Activated naive CD8-positive, alpha-beta T cell treated with anti-CD3 and anti-CD28 coated beads for 36 hours (primary cell): ENCODE measurements around the gene IDUA. TPM values are rescaled to one million over a fixed set of nuclear protein-coding genes. Genes with fewer than 3 reads are reported as not detected.

ENCODE experiments used
- DNase-seq: peaks from one replicate; pipeline ENCODE4 v3.0.0; 2021
- H3K27ac Mint-ChIP-seq: one replicate; pipeline ENCODE4 v1.8.0; 2022; ENCODE audit warnings: mild to moderate bottlenecking, moderate library complexity, mixed read lengths
- H3K27me3 Mint-ChIP-seq: one replicate; pipeline ENCODE4 v1.8.0; 2022; ENCODE audit warnings: mild to moderate bottlenecking, mixed read lengths
- H3K36me3 Mint-ChIP-seq: one replicate; pipeline ENCODE4 v1.8.0; 2021; ENCODE audit warnings: mild to moderate bottlenecking, mixed read lengths
- H3K4me1 Mint-ChIP-seq: one replicate; pipeline ENCODE4 v1.8.0; 2021; ENCODE audit warnings: mixed read lengths
- H3K4me3 Mint-ChIP-seq: one replicate; pipeline ENCODE4 v1.8.0; 2022; ENCODE audit warnings: mild to moderate bottlenecking, moderate library complexity, mixed read lengths
- H3K9me3 Mint-ChIP-seq: one replicate; pipeline ENCODE4 v1.8.0; 2022; ENCODE audit warnings: mixed read lengths
- total RNA-seq, 2 experiments: library from RNA; stranded (reverse); gene quantifications; one replicate each; pipeline ENCODE4 v1.2.3, GENCODE V29; 2021

Gene IDUA
- total RNA-seq, 2 experiments from 2014 or later, result 6.6 to 7.1 TPM

DNA sequence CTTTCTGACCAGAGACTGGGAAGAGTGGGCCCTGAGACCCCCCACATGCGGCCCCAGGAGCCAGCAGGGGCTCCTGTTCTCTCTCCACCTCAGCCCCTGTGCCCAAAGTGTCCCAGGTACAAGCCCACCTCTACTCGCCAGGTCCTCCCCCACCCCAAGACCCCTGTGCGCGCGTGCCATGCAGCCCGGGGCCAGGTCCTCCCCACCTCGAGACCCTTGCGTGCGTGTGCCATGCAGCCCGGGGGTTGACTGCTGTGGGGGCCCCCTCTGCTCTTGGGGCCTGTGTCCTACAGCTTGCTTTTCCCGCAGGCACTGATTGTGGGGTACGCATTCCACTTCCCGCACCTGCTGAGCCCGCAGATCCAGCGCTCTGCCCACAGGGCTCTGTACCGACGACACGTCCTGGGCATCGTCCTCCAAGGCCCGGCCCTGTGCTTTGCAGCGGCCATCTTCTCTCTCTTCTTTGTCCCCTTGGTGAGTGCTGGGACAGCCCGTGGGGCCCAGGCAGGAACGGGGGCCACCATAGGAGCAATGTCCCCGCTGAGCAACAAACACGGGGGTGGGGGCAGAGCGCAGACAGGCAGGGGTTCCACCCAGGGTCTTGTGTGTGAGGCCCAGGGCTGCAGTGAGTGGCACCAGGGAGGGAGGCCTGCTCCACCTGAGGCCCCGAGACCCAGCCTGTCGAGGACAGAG lies 33.8 kb upstream of the IDUA start:
- Mint-ChIP-seq H3K36me3 (no peaks in the 10 kb centered on the region), H3K4me1 (no peaks in the 10 kb centered on the region), H3K27me3 (no peaks in the 10 kb centered on the region), H3K27ac (no peak overlapping the region), H3K9me3 (no peaks in the 10 kb centered on the region), H3K4me3 (no peak overlapping the region)
- no peak for DNase-seq

DNA sequence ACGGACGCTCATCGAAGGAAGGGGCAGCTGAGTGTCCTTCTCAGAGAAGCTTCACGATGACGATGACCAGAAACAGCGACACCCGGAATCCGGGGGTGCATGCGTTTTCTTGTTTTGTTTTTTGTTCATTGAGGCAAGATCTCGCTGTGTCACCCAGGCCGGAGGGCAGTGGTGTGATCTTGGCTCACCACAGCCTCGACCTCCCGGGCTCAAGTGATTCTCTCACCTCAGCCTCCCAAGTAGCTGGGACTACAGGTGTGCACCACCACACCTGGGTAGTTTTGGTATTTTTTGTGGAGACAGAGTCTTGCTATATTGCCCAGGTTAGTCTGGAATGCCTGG lies 33.3 kb upstream of the IDUA start:
- no peak overlapping the region for H3K27ac Mint-ChIP-seq
- H3K4me1 Mint-ChIP-seq, result no peaks in the 10 kb centered on the region
- peaks cover 1% of the 10 kb centered on the region for H3K36me3 Mint-ChIP-seq
- H3K9me3 Mint-ChIP-seq, result no peaks in the 10 kb centered on the region
- DNase-seq, result no peak
- H3K4me3 Mint-ChIP-seq, result no peak overlapping the region
- no peaks in the 10 kb centered on the region for H3K27me3 Mint-ChIP-seq

DNA sequence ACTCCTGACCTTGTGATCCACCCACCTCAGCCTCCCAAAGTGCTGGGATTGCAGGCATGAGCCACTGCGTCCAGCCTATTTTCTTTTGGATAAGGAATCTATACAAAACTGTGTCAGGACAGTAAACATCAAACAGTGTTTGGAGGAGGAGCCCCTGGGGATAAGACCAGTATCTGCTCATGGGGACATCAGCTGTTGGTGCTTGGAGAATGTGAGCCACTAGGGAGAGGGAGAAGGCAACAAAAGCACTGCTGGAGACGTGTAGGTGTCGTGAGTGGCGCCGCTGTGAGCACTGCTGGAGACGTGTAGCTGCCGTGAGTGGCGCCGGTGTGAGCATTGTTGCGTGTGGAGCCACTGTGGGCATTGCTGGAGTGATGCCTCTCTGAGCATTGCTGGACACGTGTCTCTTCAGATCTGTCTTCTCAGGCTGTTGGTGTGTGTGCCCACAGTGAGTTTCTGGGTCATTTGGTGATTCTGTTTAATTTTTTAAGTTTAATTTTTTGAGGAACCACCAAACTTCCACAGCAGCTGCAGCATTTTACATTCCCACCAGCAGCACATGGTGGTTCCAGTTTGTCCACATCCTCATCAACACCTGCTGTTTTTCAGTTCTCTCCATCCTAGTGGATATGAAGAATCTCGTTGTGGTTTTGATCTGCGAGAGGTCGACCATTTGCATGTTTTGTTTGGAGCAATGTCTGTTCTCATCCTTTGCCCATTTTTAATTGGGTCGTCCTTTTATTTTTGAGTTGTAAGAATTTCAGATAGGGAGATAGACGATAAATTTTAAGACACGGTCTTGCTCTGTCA lies 32.4 kb upstream of the IDUA start:
- no peak for DNase-seq
- H3K9me3 Mint-ChIP-seq, result no peaks in the 10 kb centered on the region
- H3K4me1 Mint-ChIP-seq, result no peaks in the 10 kb centered on the region
- no peak overlapping the region for H3K27ac Mint-ChIP-seq
- H3K27me3 Mint-ChIP-seq, result no peaks in the 10 kb centered on the region
- no peak overlapping the region for H3K4me3 Mint-ChIP-seq
- H3K36me3 Mint-ChIP-seq, result peaks cover 4% of the 10 kb centered on the region

DNA sequence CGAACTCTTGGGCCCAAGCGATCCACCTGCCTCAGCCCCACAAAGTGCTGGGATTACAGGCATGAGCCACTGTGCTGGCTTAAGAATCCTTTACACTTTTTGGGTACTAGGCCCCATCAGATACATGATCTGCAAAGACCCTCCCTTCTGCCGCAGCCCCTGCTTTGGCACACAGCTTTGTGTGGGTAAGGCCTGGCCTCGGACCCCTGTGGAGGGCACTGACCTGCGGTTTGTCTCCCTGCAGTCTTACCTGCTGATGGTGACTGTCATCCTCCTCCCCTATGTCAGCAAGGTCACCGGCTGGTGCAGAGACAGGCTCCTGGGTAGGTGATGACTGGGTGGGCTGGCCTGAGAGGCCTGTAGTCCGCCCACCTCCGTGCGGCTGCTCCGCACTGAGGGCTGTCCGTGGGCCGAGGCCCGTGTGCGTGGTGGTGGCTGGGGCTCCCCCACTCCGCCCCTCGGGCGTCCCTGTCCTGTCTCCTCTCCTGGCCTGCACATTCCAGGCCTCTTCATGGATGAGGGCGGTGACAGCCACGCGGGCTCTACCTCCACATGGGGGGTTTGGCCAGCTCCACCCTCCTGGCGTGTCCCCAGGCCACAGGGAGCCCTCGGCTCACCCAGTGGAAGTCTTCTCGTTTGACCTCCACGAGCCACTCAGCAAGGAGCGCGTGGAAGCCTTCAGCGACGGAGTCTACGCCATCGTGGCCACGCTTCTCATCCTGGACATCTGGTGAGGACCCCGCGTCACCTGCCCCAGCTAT lies 31.5 kb upstream of the IDUA start:
- H3K36me3 Mint-ChIP-seq, result peaks cover 4% of the 10 kb centered on the region

DNA sequence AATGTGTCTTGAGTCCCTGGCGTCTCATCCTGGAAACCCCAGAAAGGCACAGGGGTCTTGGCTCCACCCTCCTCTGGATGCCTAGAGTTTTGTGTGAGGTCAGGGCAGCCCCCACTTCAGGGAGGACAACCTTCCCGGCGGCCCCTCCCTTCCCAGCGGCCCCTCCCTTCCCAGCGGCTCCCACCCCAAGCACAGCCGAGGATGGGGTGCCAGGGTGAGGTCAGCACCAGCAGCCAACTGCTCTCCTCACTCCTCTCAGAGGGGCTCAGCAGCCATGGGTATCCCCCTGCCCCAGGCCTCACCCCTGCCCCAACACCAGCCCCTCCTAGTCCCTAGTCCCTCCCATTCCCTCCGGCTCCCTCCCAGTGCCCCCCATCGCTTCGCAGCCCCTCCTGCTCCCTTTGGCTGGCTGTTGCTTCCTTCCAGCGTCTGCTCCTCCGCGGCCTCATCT lies 30.9 kb upstream of the IDUA start:
- Mint-ChIP-seq H3K27ac (no peak overlapping the region), H3K9me3 (no peaks in the 10 kb centered on the region), H3K4me1 (no peaks in the 10 kb centered on the region), H3K4me3 (no peak overlapping the region), H3K27me3 (no peaks in the 10 kb centered on the region), H3K36me3 (peaks cover 4% of the 10 kb centered on the region)
- DNase-seq, result no peak

More for the DNA sequence above, 31.5 kb upstream of the IDUA start:
- Mint-ChIP-seq H3K27ac (no peak overlapping the region), H3K27me3 (no peaks in the 10 kb centered on the region), H3K4me1 (no peaks in the 10 kb centered on the region), H3K4me3 (no peak overlapping the region), H3K9me3 (no peaks in the 10 kb centered on the region)
- DNase-seq, result no peak

DNA sequence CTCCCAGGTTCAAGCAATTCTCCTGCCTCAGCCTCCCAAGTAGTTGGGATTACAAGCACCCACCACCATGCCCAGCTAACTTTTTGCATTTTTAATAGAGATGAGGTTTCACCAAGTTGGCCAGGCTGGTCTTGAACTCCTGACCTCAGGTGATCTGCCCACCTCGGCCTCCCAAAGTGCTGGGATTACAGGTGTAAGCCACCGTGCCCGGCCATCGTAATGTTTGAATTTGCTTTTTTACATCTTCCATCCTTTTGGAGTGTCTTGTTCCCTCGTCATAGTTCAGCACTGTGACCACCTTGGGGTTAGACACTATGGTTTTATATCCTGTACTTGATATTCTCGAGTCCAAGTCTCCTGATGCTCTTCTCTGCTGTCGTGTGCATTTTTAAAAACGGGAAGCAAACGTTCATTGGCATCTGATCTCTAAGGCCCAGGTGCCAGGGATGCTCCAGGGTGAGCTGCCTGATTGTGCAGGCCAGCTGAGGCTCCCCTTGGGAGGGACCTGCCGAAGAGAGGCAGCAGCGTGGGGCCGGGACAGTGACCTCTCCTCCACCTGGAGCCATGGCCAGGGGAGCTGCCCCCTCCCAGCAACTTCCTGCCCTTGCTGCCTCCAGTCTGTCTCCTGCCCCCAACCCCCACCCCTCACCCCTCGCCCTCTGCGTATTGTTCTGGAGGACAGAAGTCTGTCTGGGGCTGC lies 30.2 kb upstream of the IDUA start:
- DNase-seq, result no peak
- no peak overlapping the region for H3K27ac Mint-ChIP-seq

DNA sequence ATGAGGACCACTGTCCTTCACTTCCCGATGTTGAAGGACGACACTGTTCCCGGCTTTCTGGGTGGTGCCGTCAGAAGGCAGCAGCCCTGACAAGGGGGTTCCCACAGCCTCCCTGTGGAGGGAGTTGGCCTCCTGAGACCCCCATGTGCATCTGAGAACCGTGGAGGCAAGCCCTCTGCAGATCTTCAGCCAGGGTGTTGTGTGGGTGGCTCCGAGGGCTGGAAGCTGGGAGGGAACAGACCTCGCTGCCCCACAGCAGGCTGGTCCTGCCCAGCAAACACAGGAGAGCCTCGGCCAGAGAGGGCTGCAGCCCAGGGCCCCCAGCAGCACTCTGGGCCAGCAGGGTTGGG lies 29.6 kb upstream of the IDUA start:
- H3K27me3 Mint-ChIP-seq, result no peaks in the 10 kb centered on the region
- no peaks in the 10 kb centered on the region for H3K9me3 Mint-ChIP-seq
- DNase-seq, result no peak
- peaks cover 4% of the 10 kb centered on the region for H3K36me3 Mint-ChIP-seq
- no peak overlapping the region for H3K27ac Mint-ChIP-seq
- H3K4me3 Mint-ChIP-seq, result no peak overlapping the region
- no peaks in the 10 kb centered on the region for H3K4me1 Mint-ChIP-seq

More for the DNA sequence above, 30.2 kb upstream of the IDUA start:
- Mint-ChIP-seq H3K9me3 (no peaks in the 10 kb centered on the region), H3K4me1 (no peaks in the 10 kb centered on the region), H3K36me3 (peaks cover 4% of the 10 kb centered on the region), H3K4me3 (no peak overlapping the region), H3K27me3 (no peaks in the 10 kb centered on the region)

DNA sequence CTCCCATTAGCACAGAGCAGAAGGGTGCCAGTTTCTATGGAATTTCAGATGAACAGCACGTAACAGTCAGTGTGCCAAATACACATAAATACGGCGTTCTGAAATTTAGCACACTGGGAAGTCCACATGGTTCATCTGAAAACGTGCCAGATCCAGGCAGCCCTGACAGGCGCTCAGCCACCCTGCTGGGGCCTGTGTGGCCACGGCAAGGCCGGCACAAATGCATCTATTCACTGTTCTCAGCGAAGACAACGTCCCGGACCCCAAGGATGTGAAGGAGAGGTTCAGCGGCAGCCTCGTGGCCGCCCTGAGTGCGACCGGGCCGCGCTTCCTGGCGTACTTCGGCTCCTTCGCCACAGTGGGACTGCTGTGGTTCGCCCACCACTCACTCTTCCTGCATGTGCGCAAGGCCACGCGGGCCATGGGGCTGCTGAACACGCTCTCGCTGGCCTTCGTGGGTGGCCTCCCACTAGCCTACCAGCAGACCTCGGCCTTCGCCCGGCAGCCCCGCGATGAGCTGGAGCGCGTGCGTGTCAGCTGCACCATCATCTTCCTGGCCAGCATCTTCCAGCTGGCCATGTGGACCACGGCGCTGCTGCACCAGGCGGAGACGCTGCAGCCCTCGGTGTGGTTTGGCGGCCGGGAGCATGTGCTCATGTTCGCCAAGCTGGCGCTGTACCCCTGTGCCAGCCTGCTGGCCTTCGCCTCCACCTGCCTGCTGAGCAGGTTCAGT lies 29.1 kb upstream of the IDUA start:
- H3K27ac Mint-ChIP-seq, result no peak overlapping the region
- H3K27me3 Mint-ChIP-seq, result no peaks in the 10 kb centered on the region
- H3K9me3 Mint-ChIP-seq, result no peaks in the 10 kb centered on the region
- H3K36me3 Mint-ChIP-seq, result peaks cover 4% of the 10 kb centered on the region
- H3K4me1 Mint-ChIP-seq, result no peaks in the 10 kb centered on the region
- DNase-seq, result no peak
- no peak overlapping the region for H3K4me3 Mint-ChIP-seq

DNA sequence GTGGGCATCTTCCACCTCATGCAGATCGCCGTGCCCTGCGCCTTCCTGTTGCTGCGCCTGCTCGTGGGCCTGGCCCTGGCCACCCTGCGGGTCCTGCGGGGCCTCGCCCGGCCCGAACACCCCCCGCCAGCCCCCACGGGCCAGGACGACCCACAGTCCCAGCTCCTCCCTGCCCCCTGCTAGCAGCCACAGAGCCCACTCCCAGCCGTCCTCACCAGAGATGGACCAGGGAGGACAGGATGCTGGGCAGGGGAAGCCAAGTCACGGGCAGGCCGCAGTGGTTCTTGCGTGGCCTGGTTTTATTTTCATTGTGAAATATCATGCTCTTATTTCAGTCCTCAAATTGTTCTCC lies 28.6 kb upstream of the IDUA start:
- Mint-ChIP-seq H3K9me3 (no peaks in the 10 kb centered on the region), H3K4me1 (no peaks in the 10 kb centered on the region), H3K36me3 (peaks cover 4% of the 10 kb centered on the region), H3K27ac (no peak overlapping the region), H3K4me3 (no peak overlapping the region), H3K27me3 (no peaks in the 10 kb centered on the region)
- no peak for DNase-seq

DNA sequence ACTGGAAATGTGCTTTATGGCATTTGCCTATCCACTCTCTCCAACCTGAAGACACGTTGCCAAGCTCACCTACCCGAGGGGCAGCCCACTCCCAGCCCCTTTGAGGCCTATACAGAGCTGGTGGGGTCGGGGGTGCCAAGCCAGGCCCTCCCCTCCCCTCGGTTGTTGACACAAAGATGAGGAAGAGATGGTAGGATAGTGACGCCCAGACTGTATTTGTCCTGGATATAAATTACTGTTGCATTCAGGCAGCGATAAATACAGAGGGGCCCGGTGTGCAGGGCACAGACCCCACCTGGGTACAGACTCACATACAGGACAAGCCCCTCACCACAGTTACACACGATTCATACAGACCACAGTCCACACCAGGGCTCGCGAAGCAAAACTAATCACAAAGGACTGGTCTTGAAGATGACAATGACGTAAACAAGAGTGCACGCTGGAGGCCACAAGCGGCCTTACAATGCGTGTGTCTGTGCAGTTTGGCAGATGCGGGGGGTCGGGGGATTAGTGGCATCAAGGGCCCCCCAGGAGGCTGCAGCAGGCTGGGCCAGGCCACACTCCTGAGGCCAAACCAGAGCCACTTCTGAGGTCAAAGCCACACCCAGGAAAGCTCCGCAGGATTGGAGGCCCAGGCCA lies 28.0 kb upstream of the IDUA start:
- no peak for DNase-seq
- H3K4me3 Mint-ChIP-seq, result no peak overlapping the region
- H3K27ac Mint-ChIP-seq, result no peak overlapping the region
- H3K36me3 Mint-ChIP-seq, result peaks cover 4% of the 10 kb centered on the region
- no peaks in the 10 kb centered on the region for H3K27me3 Mint-ChIP-seq
- H3K9me3 Mint-ChIP-seq, result no peaks in the 10 kb centered on the region
- H3K4me1 Mint-ChIP-seq, result no peaks in the 10 kb centered on the region

DNA sequence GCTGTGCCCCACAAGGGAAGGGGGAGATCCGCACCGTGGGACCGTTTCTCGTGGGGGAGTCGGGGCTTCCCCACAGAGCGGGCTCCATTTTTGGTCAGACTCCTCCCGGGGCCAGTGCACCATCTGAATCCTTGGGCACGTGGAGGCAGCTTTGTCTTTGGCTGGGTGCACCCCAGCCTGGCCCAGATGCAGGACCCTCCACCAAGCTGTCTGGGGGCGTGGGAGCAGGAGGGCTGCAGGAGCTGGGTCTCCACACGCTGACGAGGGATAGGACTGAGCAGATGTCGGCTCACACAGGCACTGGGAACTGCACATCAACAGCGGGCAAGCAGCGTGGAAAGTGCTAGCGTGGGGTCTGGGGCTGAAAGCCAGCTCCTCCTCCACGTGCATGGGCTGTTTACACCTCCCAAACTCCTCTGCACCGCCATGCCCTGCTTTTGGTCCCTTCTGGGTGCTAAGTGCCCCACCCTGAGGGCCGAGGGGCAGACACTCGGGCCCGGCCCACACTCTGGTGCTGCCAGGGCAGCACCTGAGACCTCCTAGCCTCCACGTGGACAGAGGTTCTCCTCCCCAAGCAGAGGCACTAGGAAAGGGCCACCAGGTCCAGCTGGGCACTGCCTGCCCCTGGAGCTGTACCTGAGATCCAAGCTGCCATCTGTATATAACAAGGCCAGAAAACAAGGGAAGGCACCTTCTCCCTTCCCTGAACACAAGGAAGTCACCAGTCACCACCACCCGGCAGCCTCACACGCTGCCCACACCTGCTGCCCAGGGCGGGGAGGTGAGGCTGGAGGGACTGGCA lies 27.3 kb upstream of the IDUA start:
- Mint-ChIP-seq H3K4me3 (no peak overlapping the region), H3K27ac (no peak overlapping the region), H3K36me3 (peaks cover 4% of the 10 kb centered on the region), H3K4me1 (no peaks in the 10 kb centered on the region), H3K9me3 (no peaks in the 10 kb centered on the region), H3K27me3 (no peaks in the 10 kb centered on the region)
- DNase-seq, result no peak

DNA sequence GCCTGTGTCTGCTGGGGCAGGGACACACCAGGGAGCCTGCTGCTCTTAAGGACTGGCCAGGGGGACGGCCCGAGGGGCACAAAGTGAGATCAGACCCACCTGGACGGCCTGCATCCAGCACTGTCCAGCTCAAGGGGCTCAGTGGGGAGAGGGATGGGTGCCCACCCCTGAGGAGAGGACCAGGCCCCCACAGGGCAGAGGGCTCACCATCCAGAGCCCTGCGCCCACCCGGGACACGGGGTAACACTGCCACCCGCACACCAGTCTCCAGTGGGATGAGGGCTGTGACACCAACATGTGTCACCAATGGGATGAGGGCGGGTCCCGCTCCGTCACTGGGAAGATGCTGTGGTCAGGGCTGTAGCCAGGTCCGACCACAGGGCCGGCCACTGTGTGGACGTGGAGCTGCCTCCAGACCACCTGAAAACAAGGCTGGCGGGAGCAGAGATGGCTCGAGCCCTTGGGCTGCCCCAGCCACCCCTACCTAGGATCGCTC lies 26.7 kb upstream of the IDUA start:
- H3K27me3 Mint-ChIP-seq, result no peaks in the 10 kb centered on the region
- no peak overlapping the region for H3K27ac Mint-ChIP-seq
- no peaks in the 10 kb centered on the region for H3K4me1 Mint-ChIP-seq
- DNase-seq, result no peak
- no peak overlapping the region for H3K4me3 Mint-ChIP-seq
- H3K36me3 Mint-ChIP-seq, result peaks cover 4% of the 10 kb centered on the region
- H3K9me3 Mint-ChIP-seq, result no peaks in the 10 kb centered on the region

DNA sequence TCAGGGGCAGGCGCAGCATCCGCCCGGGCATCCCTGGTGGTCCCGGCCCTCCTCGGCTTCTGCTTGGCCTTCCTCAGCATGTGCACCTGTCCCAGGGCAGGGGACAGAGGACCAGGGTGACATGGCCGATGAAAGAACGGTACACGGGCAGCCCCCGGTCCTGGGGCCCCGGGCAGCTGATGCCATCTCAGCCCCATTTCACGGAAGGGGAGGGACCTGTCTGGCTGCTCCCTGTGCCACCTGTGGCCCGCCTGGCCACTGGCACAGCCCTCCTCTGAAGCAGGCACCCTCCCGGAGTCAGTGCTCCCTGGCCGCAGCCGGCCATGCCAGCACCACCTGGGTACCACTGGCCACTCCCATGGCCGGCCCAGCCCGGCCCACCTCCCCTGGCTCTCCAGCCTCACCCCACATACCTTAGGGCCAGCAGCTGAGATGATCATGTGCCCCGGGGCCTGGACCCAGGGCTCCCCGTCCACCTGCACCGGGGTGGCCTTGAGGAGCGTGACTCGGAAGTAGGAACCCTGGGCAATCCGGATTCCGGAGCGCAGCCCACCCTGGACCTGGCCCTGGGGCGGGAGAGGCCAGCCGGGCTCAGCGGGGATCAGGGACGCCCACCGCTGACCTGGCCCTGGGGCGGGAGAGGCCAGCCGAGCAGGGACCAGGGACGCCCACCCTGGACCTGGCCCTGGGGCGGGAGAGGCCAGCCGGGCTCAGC lies 26.1 kb upstream of the IDUA start:
- Mint-ChIP-seq H3K27me3 (no peaks in the 10 kb centered on the region), H3K27ac (no peak overlapping the region), H3K36me3 (peaks cover 4% of the 10 kb centered on the region), H3K9me3 (no peaks in the 10 kb centered on the region), H3K4me1 (no peaks in the 10 kb centered on the region), H3K4me3 (no peak overlapping the region)
- DNase-seq, result no peak
